Measurements from ENCODE around the gene NUBPL.

Gene NUBPL

GRCh38 chr14:31902002-31902401 is 340.8 kb downstream of the NUBPL start:
- TF ChIP-seq EGR1 (IDR thresholded peaks at IDR 0.05), result no peak
- no peak for TF ChIP-seq CREB1 (IDR thresholded peaks at IDR 0.05; ENCODE audit: low read depth)
- TF ChIP-seq TEAD4 (IDR thresholded peaks at IDR 0.05), result peak; percentile 27; the same call in 1 of the 2 replicates
- no peak for TF ChIP-seq NFIC (IDR thresholded peaks at IDR 0.05)

- TF ChIP-seq RAD21 (IDR thresholded peaks at IDR 0.05; ENCODE audit: low read depth) (no peak), EP300 (IDR thresholded peaks at IDR 0.05; ENCODE audit: borderline replicate concordance) (no peak), NFIC (IDR thresholded peaks at IDR 0.05) (no peak), CREB1 (IDR thresholded peaks at IDR 0.05; ENCODE audit: low read depth) (no peak), FOXM1 (IDR thresholded peaks at IDR 0.05; ENCODE audit: borderline replicate concordance, low read depth) (no peak), TAF1 (IDR thresholded peaks at IDR 0.05; ENCODE audit: low read depth) (no peak), EGR1 (IDR thresholded peaks at IDR 0.05) (no peak), REST (IDR thresholded peaks at IDR 0.05; ENCODE audit: low read depth) (no peak), ZBTB7A (IDR thresholded peaks at IDR 0.05; ENCODE audit: low read depth) (no peak), YY1 (IDR thresholded peaks at IDR 0.05; ENCODE audit: low read depth) (no peak), CEBPB (IDR thresholded peaks at IDR 0.05) (no peak), TEAD4 (IDR thresholded peaks at IDR 0.05) (no peak), TCF12 (IDR thresholded peaks at IDR 0.05; ENCODE audit: low read depth) (no peak)
- TF ChIP-seq, protein P1, sequence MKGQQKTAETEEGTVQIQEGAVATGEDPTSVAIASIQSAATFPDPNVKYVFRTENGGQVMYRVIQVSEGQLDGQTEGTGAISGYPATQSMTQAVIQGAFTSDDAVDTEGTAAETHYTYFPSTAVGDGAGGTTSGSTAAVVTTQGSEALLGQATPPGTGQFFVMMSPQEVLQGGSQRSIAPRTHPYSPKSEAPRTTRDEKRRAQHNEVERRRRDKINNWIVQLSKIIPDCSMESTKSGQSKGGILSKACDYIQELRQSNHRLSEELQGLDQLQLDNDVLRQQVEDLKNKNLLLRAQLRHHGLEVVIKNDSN (IDR thresholded peaks at IDR 0.05), result no peak
- TF ChIP-seq, protein P2, sequence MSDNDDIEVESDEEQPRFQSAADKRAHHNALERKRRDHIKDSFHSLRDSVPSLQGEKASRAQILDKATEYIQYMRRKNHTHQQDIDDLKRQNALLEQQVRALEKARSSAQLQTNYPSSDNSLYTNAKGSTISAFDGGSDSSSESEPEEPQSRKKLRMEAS (IDR thresholded peaks at IDR 0.05), result no peak
Measured at GRCh38 chr14:31902945-31903646, 341.9 kb downstream of the NUBPL start.

GRCh38 chr14:31909977-31910376 is 348.8 kb downstream of the NUBPL start:
- TF ChIP-seq, protein P2 (IDR thresholded peaks at IDR 0.05), result no peak
- TF ChIP-seq CEBPB (IDR thresholded peaks at IDR 0.05), result no peak
